ENCODE measurements around the gene SNTG2. TPM values are rescaled to one million over a fixed set of nuclear protein-coding genes. Genes with fewer than 3 reads are reported as not detected.

SNTG2 gene
- total RNA-seq, 4 donors from 2014 or later, result 1.9 to 14.0 (median 6.7) TPM

DNA sequence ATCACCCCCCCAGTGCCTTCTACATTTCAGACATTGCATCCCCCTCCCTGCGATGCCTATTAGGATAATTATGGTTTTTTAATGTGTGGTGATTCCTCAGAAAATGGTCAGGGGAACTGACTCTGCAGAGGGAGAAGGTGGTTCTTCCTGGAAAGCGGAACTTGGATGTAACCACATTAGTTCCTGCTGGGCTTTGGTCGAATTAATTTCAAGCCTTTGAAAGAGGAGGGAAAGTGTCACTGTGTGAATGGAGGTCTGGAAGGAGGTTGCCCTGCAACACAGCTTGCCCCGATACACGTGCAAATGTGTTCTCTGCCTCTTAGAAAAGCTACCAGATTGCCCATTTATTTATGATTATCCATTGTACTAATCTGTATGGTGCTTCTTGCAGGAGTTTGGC, 399.5 kb downstream of the SNTG2 start:
- no peak for TF ChIP-seq CTCF (IDR thresholded peaks at IDR 0.05)
- ATAC-seq (ENCODE audit: low FRiP score), result no peak
- DNase-seq (ENCODE audit: low spot score), result no peak

- ATAC-seq (ENCODE audit: low FRiP score) (no peak), DNase-seq (ENCODE audit: low spot score) (no peak)
These were observed 402.5 kb downstream of the SNTG2 start for GRCh38 chr2:1353124-1353523.

GRCh38 chr2:1353543-1353942, 402.9 kb downstream of the SNTG2 start:
- no peak for ATAC-seq (ENCODE audit: low FRiP score)
- TF ChIP-seq CTCF (IDR thresholded peaks at IDR 0.05), result no peak

More at GRCh38 chr2:1353124-1353523, 402.5 kb downstream of the SNTG2 start:
- no peak for TF ChIP-seq CTCF (IDR thresholded peaks at IDR 0.05)

GRCh38 chr2:1360144-1360543, 409.5 kb downstream of the SNTG2 start:
- no peak for ATAC-seq (ENCODE audit: low FRiP score)
- TF ChIP-seq CTCF (IDR thresholded peaks at IDR 0.05), result no peak
- no peak for DNase-seq (ENCODE audit: low spot score)

More at GRCh38 chr2:1353543-1353942, 402.9 kb downstream of the SNTG2 start:
- DNase-seq (ENCODE audit: low spot score), result no peak

DNA sequence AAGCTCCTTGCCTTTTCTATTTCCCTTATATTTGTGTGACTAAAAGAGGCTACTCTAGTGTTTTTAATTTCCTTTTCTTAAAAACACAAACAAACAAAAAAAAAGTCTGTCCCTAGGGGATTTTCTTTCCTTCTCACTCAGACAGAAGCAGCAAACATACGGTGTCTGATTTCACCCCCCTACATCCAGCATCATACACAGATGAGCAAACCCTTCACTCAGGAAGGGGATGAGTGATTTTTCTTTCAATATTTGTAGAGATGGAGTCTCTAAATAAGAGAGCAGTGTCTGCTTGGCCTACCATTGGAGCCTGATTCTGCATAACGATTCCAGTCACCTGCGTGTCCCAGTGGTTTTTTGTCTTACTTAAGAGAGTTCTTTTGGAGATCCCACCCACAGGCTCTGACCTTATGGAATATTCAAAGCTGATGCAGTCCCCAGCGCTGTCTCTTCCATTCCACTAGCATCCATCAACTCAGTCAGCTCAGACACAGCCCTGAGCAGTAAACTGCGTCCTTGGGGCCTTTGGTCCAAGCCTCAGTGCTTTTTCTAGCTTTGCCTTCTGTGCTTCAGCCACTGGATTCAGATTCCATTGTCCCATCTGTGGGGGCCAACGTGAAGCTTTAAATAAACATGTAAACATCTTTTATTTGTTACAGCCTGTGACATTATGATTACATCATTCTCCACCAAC, 410.1 kb downstream of the SNTG2 start:
- no peak for ATAC-seq (ENCODE audit: low FRiP score)
- DNase-seq (ENCODE audit: low spot score), result no peak
- no peak for TF ChIP-seq CTCF (IDR thresholded peaks at IDR 0.05)

DNA sequence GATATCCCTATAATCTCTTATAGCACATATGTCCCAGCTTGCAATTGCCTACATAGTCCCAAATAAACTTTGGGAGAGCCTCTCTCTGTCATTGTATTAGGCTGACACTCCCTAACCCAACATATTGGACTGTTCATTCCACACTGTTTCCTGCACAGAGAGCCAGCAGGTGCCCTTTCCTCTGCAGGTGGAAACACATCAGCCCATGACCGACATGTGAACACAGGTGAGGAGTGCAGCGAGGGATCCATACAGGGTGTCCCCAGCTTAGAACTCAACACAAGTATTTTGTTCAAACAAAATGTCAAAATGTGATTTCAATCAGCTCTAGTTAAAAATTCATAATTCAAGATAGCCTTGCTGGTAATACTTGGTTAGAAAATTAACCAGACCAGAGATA, 412.7 kb downstream of the SNTG2 start:
- no peak for ATAC-seq (ENCODE audit: low FRiP score)
- no peak for DNase-seq (ENCODE audit: low spot score)
- TF ChIP-seq CTCF (IDR thresholded peaks at IDR 0.05), result no peak

DNA sequence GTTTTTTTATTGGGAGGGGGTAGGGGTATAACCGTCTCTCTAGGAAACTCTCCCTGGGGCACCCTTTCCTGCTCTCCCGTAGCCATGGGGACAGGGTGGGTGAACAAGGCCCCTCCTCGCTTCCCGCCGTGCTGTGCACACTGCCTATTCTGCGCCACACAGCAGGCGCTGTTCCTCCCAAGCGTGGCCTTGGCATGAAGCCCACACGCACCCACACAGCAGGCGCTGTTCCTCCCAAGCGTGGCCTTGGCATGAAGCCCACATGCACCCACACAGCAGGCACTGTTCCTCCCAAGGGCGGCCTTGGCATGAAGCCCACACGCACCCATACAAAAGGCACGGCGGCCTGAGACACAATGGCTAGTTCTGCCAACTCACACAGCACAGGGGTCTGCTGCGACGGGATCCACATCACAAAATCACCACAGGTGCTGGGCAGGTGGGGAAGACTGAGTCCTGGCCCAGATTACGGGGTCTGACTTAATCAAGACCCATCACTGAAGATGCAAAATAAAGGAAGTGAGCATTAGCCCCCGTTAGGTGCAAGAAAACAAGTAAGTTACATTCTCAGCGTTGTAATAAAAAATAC, 416.0 kb downstream of the SNTG2 start:
- TF ChIP-seq CTCF (IDR thresholded peaks at IDR 0.05), result no peak
- ATAC-seq (ENCODE audit: low FRiP score) (no peak), DNase-seq (ENCODE audit: low spot score) (no peak)

Measured in omental fat pad (tissue), 4 donors.